A549 (cell line): Measurements from ENCODE around the gene TANK. TPM values are rescaled to one million over a fixed set of nuclear protein-coding genes. Genes with fewer than 3 reads are reported as not detected.

Experiments used
- ATAC-seq, 2 experiments: fragments of 200-7000 bp in 1 of 2; fragments of >200 bp in 1 of 2; cut with Nextera tagmentation in 1 of 2; cut with Tn5 transposase in 1 of 2; 3 replicates each; pipeline versions ENCODE4 v1.8.0 to v1.9.1; 2018 to 2020; ENCODE audit warnings: mild to moderate bottlenecking in 1 of 2, moderate library complexity in 1 of 2
- CTCF ChIA-PET: fragments of 300-600 bp; sonication (Branson Sonifier 250); formaldehyde crosslinking; extraction: SDS; loops from one replicate; lab custom pipeline; 2021; ENCODE audit warnings: antibody characterized with exemption, inconsistent platforms; lab: Yijun Ruan, JAX
- POLR2A ChIA-PET: fragments of 350-600 bp; formaldehyde crosslinking; extraction: SDS; loops from one replicate; lab custom pipeline; 2021; ENCODE audit warnings: antibody characterized with exemption, inconsistent platforms; lab: Yijun Ruan, JAX
- DNase-seq, 2 experiments: peaks; one replicate each; pipeline versions ENCODE4 v3.0.0 to v3.0.0-alpha.2; 2011 to 2016; ENCODE audit warnings: low read depth in 1 of 2, low spot score in 1 of 2
- FAIRE-seq: peaks from 2 replicates; lab custom pipeline; 2011; peaks lifted over from hg19 to GRCh38; lab: Jason Lieb, UNC
- H3K27ac ChIP-seq, 2 experiments: fragments of >200 bp; sonication (Bioruptor Twin); formaldehyde crosslinking; 3 replicates each; pipeline ENCODE4 v1.5.1; 2016 to 2017
- H3K4me1 ChIP-seq: fragments of >200 bp; sonication (Bioruptor Twin); formaldehyde crosslinking; 3 replicates; pipeline ENCODE4 v1.6.1; 2016
- H3K4me2 ChIP-seq: fragments of >200 bp; sonication (Bioruptor Twin); formaldehyde crosslinking; 3 replicates; pipeline ENCODE4 v1.6.1; 2016
- H3K4me3 ChIP-seq: fragments of >200 bp; sonication (Bioruptor Twin); formaldehyde crosslinking; 3 replicates; pipeline ENCODE4 v1.5.1; 2016
- H3K9me3 ChIP-seq: fragments of >200 bp; sonication (Bioruptor Twin); formaldehyde crosslinking; 3 replicates; pipeline ENCODE4 v1.6.1; 2016
- CHD4 ChIP-seq: fragments of 200-600 bp; sonication (generic); IDR thresholded peaks from 2 replicates; pipeline ENCODE4 v1.6.1; 2016; ENCODE audit warnings: antibody characterized with exemption, mild to moderate bottlenecking, borderline replicate concordance
- FOSB ChIP-seq: fragments of 250-450 bp; sonication (Bioruptor Pico); IDR thresholded peaks from 2 replicates; pipeline ENCODE4 v1.5.0; 2020; ENCODE audit warnings: mild to moderate bottlenecking, moderate library complexity
- GATA3 ChIP-seq: IDR thresholded peaks from 2 replicates; pipeline ENCODE4 v1.6.1; 2012; ENCODE audit warnings: borderline replicate concordance
- HEYL ChIP-seq: fragments of 250-450 bp; sonication (Bioruptor Pico); IDR thresholded peaks from 2 replicates; pipeline ENCODE4 v1.8.0; 2021; ENCODE audit warnings: mild to moderate bottlenecking, moderate library complexity
- HOXB5 ChIP-seq: fragments of 250-450 bp; sonication (Bioruptor Pico); IDR thresholded peaks from 2 replicates; pipeline ENCODE4 v1.5.0; 2020; ENCODE audit warnings: mild to moderate bottlenecking, moderate library complexity
- JUN ChIP-seq, 2 experiments: fragments of >200 bp; sonication (Bioruptor Twin); formaldehyde crosslinking; IDR thresholded peaks; 2 replicates in 1 of 2; 3 replicates in 1 of 2; pipeline ENCODE4 v1.6.1; 2016 to 2017
- KDM5A ChIP-seq: fragments of 200-600 bp; sonication (generic); IDR thresholded peaks from 2 replicates; pipeline ENCODE4 v1.6.1; 2016; ENCODE audit warnings: antibody characterized with exemption, mild to moderate bottlenecking
- PHF8 ChIP-seq: fragments of 200-600 bp; sonication (generic); IDR thresholded peaks from 2 replicates; pipeline ENCODE4 v1.6.1; 2016; ENCODE audit warnings: low read depth, mild to moderate bottlenecking, antibody characterized with exemption, moderate library complexity, borderline replicate concordance
- RAD21 ChIP-seq, 2 experiments: fragments of >200 bp in 1 of 2; sonication (Bioruptor Twin) in 1 of 2; formaldehyde crosslinking in 1 of 2; IDR thresholded peaks in 1 of 2; conservative IDR thresholded peaks in 1 of 2; 2 replicates in 1 of 2; 3 replicates in 1 of 2; pipeline ENCODE4 v1.6.1; 2012 to 2018; ENCODE audit warnings: inconsistent platforms in 1 of 2
- RARB ChIP-seq: fragments of 250-450 bp; sonication (Bioruptor Pico); IDR thresholded peaks from 2 replicates; pipeline ENCODE4 v1.8.0; 2021; ENCODE audit warnings: mild to moderate bottlenecking, moderate library complexity
- RCOR1 ChIP-seq: fragments of 150-350 bp; IDR thresholded peaks from 2 replicates; pipeline ENCODE4 v1.6.1; 2014; ENCODE audit warnings: antibody characterized with exemption, low read length, low read depth
- SREBF2 ChIP-seq: fragments of 450-650 bp; IDR thresholded peaks from 2 replicates; pipeline ENCODE4 v1.6.1; 2014; ENCODE audit warnings: mild to moderate bottlenecking, moderate library complexity
- TFCP2L1 ChIP-seq: fragments of 250-450 bp; sonication (Bioruptor Pico); IDR thresholded peaks from 2 replicates; pipeline ENCODE4 v1.5.0; 2021; ENCODE audit warnings: mild to moderate bottlenecking
- TP53 ChIP-seq: fragments of 250-450 bp; sonication (Bioruptor Pico); IDR thresholded peaks from 2 replicates; pipeline ENCODE4 v1.5.0; 2021; ENCODE audit warnings: mild to moderate bottlenecking, moderate library complexity
- ZFP36 ChIP-seq: fragments of 450-650 bp; IDR thresholded peaks from 2 replicates; pipeline ENCODE4 v1.6.1; 2014; ENCODE audit warnings: borderline replicate concordance; ENCODE audit not compliant: partially characterized antibody
- ZNF302 ChIP-seq: fragments of 250-450 bp; sonication (Bioruptor Pico); IDR thresholded peaks from 2 replicates; pipeline ENCODE4 v1.9.0; 2021; ENCODE audit warnings: inconsistent platforms, mild to moderate bottlenecking, moderate library complexity
- ZSCAN20 ChIP-seq: fragments of 250-450 bp; sonication (Bioruptor Pico); IDR thresholded peaks from 2 replicates; pipeline ENCODE4 v1.8.0; 2022; ENCODE audit warnings: mild to moderate bottlenecking, moderate library complexity
- WGBS: methylation state at CpG from one replicate; pipeline ENCODE4 v1.1.6; 2017; ENCODE audit errors: missing lambda C conversion rate; 5-methylcytosine and 5-hydroxymethylcytosine counted together
- polyA plus RNA-seq, 4 experiments: library from polyadenylated mRNA; depleted of rRNA in 3 of 4; stranded (reverse); fragments of >200 nt; fragmentation: RNase III in 1 of 4; extraction: RNeasy Plus Mini Kit Qiagen cat#74134 plus additional on column Dnase treatment in 1 of 4; gene quantifications; 2 replicates in 3 of 4; 3 replicates in 1 of 4; pipeline ENCODE4 v1.2.3, GENCODE V29; 2011 to 2017
- TF ChIP-seq, protein P1 (sequence below): IDR thresholded peaks from 2 replicates; pipeline ENCODE4 v1.6.1; 2012
- TF ChIP-seq, protein P2 (sequence below): IDR thresholded peaks from 2 replicates; pipeline ENCODE4 v1.6.1; 2012; ENCODE audit warnings: low read depth, borderline replicate concordance
- TF ChIP-seq, protein P3 (sequence below): fragments of 450-650 bp; IDR thresholded peaks from 2 replicates; pipeline ENCODE4 v1.6.1; 2014; ENCODE audit warnings: antibody characterized with exemption
- TF ChIP-seq, protein P4 (sequence below): fragments of 150-350 bp; IDR thresholded peaks from 2 replicates; pipeline ENCODE4 v1.6.1; 2014; ENCODE audit warnings: low read depth, mild to moderate bottlenecking, low read length
- TF ChIP-seq, protein P5 (sequence below): fragments of >200 bp; sonication (Bioruptor Twin); formaldehyde crosslinking; IDR thresholded peaks from 3 replicates; pipeline ENCODE4 v1.6.1; 2016
- TF ChIP-seq, protein P6 (sequence below): fragments of 250-450 bp; sonication (Bioruptor Pico); IDR thresholded peaks from 2 replicates; pipeline ENCODE4 v1.5.0; 2021; ENCODE audit warnings: mild to moderate bottlenecking, moderate library complexity, borderline replicate concordance

The TANK gene
- polyA plus RNA-seq, 2 of the 4 experiments (the other 2 are of a cell fraction): 59.6 to 76.3 TPM

DNA sequence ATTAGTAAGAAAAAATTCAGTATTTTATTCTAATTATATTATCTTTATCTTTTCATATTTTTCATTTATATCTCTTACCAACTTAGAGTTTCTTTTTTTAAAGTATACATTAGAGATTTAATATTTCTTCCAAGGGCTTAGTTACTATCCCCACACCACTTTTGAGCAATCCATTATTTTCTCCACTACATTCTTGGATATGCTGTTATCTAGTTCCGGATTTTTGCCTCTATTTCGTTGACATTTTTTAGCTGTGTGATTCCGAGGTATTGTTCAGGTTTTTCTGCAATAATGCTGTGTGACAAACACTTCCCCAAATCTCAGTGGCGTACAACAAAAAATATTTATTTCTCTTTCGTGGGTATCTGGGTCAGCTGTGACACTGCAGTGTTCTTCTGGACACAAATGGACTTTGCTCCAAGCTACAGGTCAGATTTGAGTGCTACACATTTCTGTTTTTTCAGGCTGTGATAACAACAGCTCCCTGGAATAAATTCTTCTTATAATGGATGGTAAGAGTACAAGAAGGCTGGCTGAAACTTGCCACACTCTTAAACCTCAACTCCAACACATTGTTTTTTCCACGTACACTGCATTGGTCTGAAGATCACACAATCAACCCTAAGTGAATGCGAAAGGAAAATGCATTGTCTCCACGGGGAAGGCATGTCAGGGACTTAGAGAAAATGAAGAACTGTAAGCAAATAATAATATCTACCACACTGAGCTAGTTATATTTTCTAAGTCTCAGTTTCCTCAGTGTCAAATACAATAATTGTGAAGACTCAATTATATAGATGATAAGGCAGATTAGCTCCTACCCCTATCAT lies 97.1 kb downstream of the TANK start:
- DNase-seq (no peak), FAIRE-seq (no peak), ATAC-seq (no peak; a peak in 1 of 6 replicates)
- no peaks in the 10 kb centered on the region for H3K9me3 ChIP-seq
- 72% methylated on average over 8 of the region's 8 CpGs for WGBS
- ChIA-PET CTCF (interaction anchor here (1.0 kb wide), 1 partner anchor 22 kb away, joined by 3 read pairs; no protein-coding TSS in a partner anchor), POLR2A (no interaction called here)
- no peak overlapping the region for H3K4me3 ChIP-seq
- no peak overlapping the region for H3K4me2 ChIP-seq
- no peaks in the 10 kb centered on the region for H3K4me1 ChIP-seq
- TF ChIP-seq ZNF302 (CRISPR knock-in tag): no peak
- TF ChIP-seq PHF8: no peak
- TF ChIP-seq SREBF2: no peak
- no peak for TF ChIP-seq RARB (CRISPR knock-in tag)
- no peak for TF ChIP-seq TP53 (CRISPR knock-in tag)
- TF ChIP-seq, protein P1, sequence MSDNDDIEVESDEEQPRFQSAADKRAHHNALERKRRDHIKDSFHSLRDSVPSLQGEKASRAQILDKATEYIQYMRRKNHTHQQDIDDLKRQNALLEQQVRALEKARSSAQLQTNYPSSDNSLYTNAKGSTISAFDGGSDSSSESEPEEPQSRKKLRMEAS: no peak
- no peak for TF ChIP-seq JUN (IDR thresholded peaks at IDR 0.05)
- TF ChIP-seq TFCP2L1: no peak
- no peak for TF ChIP-seq ZFP36
- TF ChIP-seq, protein P2, sequence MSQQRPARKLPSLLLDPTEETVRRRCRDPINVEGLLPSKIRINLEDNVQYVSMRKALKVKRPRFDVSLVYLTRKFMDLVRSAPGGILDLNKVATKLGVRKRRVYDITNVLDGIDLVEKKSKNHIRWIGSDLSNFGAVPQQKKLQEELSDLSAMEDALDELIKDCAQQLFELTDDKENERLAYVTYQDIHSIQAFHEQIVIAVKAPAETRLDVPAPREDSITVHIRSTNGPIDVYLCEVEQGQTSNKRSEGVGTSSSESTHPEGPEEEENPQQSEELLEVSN: no peak
- TF ChIP-seq, protein P3, sequence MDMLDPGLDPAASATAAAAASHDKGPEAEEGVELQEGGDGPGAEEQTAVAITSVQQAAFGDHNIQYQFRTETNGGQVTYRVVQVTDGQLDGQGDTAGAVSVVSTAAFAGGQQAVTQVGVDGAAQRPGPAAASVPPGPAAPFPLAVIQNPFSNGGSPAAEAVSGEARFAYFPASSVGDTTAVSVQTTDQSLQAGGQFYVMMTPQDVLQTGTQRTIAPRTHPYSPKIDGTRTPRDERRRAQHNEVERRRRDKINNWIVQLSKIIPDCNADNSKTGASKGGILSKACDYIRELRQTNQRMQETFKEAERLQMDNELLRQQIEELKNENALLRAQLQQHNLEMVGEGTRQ: no peak
- no peak for TF ChIP-seq RAD21 (conservative IDR thresholded peaks at IDR 0.05 in 1 of 2, IDR thresholded peaks at IDR 0.05 in 1 of 2)
- TF ChIP-seq ZSCAN20 (CRISPR knock-in tag): no peak
- no peak for TF ChIP-seq HOXB5 (CRISPR knock-in tag)
- TF ChIP-seq, protein P4, sequence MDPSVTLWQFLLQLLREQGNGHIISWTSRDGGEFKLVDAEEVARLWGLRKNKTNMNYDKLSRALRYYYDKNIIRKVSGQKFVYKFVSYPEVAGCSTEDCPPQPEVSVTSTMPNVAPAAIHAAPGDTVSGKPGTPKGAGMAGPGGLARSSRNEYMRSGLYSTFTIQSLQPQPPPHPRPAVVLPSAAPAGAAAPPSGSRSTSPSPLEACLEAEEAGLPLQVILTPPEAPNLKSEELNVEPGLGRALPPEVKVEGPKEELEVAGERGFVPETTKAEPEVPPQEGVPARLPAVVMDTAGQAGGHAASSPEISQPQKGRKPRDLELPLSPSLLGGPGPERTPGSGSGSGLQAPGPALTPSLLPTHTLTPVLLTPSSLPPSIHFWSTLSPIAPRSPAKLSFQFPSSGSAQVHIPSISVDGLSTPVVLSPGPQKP: no peak
- TF ChIP-seq, all 56 proteins: peak for 0
- H3K27ac ChIP-seq: no peak overlapping the region

DNA sequence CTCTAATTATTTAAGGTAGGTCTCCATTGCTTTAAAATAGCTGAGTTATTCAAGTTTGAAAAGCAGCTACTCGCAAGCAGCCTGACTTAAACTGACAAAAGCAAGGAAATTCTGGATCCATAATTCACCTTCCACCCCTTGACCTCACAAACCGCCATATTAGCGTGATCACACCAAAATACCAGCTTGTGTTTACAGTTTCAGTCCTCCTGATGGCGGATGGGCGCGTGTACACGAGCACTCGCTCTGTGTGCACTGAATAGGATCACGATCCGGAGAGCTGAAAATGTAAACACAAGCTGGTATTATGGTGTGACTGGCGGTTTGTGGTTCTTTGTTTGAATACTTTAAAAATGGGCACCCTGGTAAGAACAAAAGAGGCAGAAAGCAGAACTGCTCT lies 105.6 kb downstream of the TANK start:
- FAIRE-seq: no peak
- no peak for DNase-seq
- no peak for ATAC-seq
- POLR2A ChIA-PET: no interaction called here
- H3K4me3 ChIP-seq: no peak overlapping the region
- TF ChIP-seq ZSCAN20 (CRISPR knock-in tag) (no peak), HOXB5 (CRISPR knock-in tag) (no peak), CHD4 (no peak), FOSB (CRISPR knock-in tag) (no peak), KDM5A (no peak), JUN (IDR thresholded peaks at IDR 0.05) (no peak), GATA3 (no peak), TP53 (CRISPR knock-in tag) (no peak), HEYL (CRISPR knock-in tag) (no peak), RCOR1 (no peak)
- TF ChIP-seq, protein P5, sequence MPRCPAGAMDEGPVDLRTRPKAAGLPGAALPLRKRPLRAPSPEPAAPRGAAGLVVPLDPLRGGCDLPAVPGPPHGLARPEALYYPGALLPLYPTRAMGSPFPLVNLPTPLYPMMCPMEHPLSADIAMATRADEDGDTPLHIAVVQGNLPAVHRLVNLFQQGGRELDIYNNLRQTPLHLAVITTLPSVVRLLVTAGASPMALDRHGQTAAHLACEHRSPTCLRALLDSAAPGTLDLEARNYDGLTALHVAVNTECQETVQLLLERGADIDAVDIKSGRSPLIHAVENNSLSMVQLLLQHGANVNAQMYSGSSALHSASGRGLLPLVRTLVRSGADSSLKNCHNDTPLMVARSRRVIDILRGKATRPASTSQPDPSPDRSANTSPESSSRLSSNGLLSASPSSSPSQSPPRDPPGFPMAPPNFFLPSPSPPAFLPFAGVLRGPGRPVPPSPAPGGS: no peak
- TF ChIP-seq, protein P6, sequence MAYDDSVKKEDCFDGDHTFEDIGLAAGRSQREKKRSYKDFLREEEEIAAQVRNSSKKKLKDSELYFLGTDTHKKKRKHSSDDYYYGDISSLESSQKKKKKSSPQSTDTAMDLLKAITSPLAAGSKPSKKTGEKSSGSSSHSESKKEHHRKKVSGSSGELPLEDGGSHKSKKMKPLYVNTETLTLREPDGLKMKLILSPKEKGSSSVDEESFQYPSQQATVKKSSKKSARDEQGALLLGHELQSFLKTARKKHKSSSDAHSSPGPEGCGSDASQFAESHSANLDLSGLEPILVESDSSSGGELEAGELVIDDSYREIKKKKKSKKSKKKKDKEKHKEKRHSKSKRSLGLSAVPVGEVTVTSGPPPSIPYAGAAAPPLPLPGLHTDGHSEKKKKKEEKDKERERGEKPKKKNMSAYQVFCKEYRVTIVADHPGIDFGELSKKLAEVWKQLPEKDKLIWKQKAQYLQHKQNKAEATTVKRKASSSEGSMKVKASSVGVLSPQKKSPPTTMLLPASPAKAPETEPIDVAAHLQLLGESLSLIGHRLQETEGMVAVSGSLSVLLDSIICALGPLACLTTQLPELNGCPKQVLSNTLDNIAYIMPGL: no peak
- TF ChIP-seq, protein P1: no peak
- TF ChIP-seq, protein P3: no peak
- TF ChIP-seq, all 56 proteins: peak for 0
- WGBS: 92% methylated on average over 11 of the region's 11 CpGs
- H3K4me1 ChIP-seq: no peaks in the 10 kb centered on the region
- no peak overlapping the region for H3K4me2 ChIP-seq
- CTCF ChIA-PET: interaction anchor here (1.1 to 2.2 kb wide), 2 partner anchors 15 to 42 kb away, joined by 4 to 9 read pairs; no protein-coding TSS in a partner anchor
- no peak overlapping the region for H3K27ac ChIP-seq
- no peaks in the 10 kb centered on the region for H3K9me3 ChIP-seq
